Duodenal mucosa (tissue), 2 donors: ENCODE data around the gene TANGO6.

ENCODE experiments used
- H3K27ac ChIP-seq: one replicate; pipeline ENCODE4 v1.7.0; 2013; ENCODE audit warnings: low read depth, low read length
- H3K27me3 ChIP-seq, 2 donors: one replicate each; pipeline ENCODE4 v1.7.0; 2013; ENCODE audit warnings: low read length in 2 of 2, control low read depth in 1 of 2; ENCODE audit not compliant: insufficient read depth in 2 of 2, control insufficient read depth in 1 of 2
- H3K36me3 ChIP-seq, 2 donors: one replicate each; pipeline ENCODE4 v1.7.0; 2013; ENCODE audit warnings: low read length in 2 of 2, control low read depth in 1 of 2; ENCODE audit not compliant: insufficient read depth in 2 of 2, control insufficient read depth in 1 of 2
- H3K4me1 ChIP-seq, 2 donors: one replicate each; pipeline ENCODE4 v1.7.0; 2013; ENCODE audit warnings: low read length in 2 of 2, control low read depth in 1 of 2; ENCODE audit not compliant: insufficient read depth in 2 of 2, control insufficient read depth in 1 of 2
- H3K4me3 ChIP-seq, 2 donors: one replicate each; pipeline ENCODE4 v1.7.0; 2013; ENCODE audit warnings: low read length in 2 of 2, low read depth in 1 of 2
- H3K9ac ChIP-seq, 2 donors: one replicate each; pipeline ENCODE4 v1.7.0; 2013; ENCODE audit warnings: low read length in 2 of 2, low read depth in 1 of 2
- H3K9me3 ChIP-seq, 2 donors: one replicate each; pipeline ENCODE4 v1.7.0; 2013; ENCODE audit warnings: low read length in 2 of 2, control low read depth in 1 of 2; ENCODE audit not compliant: control insufficient read depth in 1 of 2

The TANGO6 gene

GRCh38 chr16:69029121-69029520 is 185.8 kb downstream of the TANGO6 start:
- no peak overlapping the region for H3K27ac ChIP-seq
- H3K9me3 ChIP-seq: no peaks in the 10 kb centered on the region
- H3K9ac ChIP-seq: no peak overlapping the region
- H3K4me1 ChIP-seq: peaks cover 4% of the 10 kb centered on the region in 2 donors
- H3K27me3 ChIP-seq: no peaks in the 10 kb centered on the region
- peaks cover 0 to 5% of the 10 kb centered on the region in 2 donors for H3K36me3 ChIP-seq
- no peak overlapping the region for H3K4me3 ChIP-seq

GRCh38 chr16:69031877-69032301 is 188.6 kb downstream of the TANGO6 start:
- H3K9me3 ChIP-seq: no peaks in the 10 kb centered on the region
- H3K36me3 ChIP-seq: peaks cover 0 to 4% of the 10 kb centered on the region in 2 donors
- no peak overlapping the region for H3K27ac ChIP-seq
- H3K4me1 ChIP-seq: peaks cover 4% of the 10 kb centered on the region in 2 donors
- no peak overlapping the region for H3K4me3 ChIP-seq
- no peaks in the 10 kb centered on the region for H3K27me3 ChIP-seq
- no peak overlapping the region for H3K9ac ChIP-seq

- Histone ChIP-seq H3K9ac (no peak overlapping the region), H3K9me3 (no peaks in the 10 kb centered on the region), H3K36me3 (peaks cover 0 to 4% of the 10 kb centered on the region in 2 donors), H3K4me3 (no peak overlapping the region), H3K4me1 (peaks cover 4% of the 10 kb centered on the region in 2 donors), H3K27ac (no peak overlapping the region), H3K27me3 (no peaks in the 10 kb centered on the region)
Measured at GRCh38 chr16:69033151-69033949, 190.0 kb downstream of the TANGO6 start.

- H3K4me3 ChIP-seq: no peak overlapping the region
- H3K9me3 ChIP-seq: no peaks in the 10 kb centered on the region
- peaks cover 0 to 4% of the 10 kb centered on the region in 2 donors for H3K36me3 ChIP-seq
- H3K27ac ChIP-seq: no peak overlapping the region
- H3K4me1 ChIP-seq: peaks cover 8 to 13% of the 10 kb centered on the region in 2 donors
- no peak overlapping the region for H3K9ac ChIP-seq
- H3K27me3 ChIP-seq: no peaks in the 10 kb centered on the region
Measured at GRCh38 chr16:69035375-69035774, 192.0 kb downstream of the TANGO6 start.

GRCh38 chr16:69036399-69037091 is 193.2 kb downstream of the TANGO6 start:
- Histone ChIP-seq H3K27me3 (no peaks in the 10 kb centered on the region), H3K9ac (no peak overlapping the region), H3K4me3 (no peak overlapping the region), H3K9me3 (no peaks in the 10 kb centered on the region), H3K4me1 (peaks cover 8 to 13% of the 10 kb centered on the region in 2 donors), H3K27ac (no peak overlapping the region), H3K36me3 (peaks cover 3 to 7% of the 10 kb centered on the region in 2 donors)

- Histone ChIP-seq H3K27ac (no peak overlapping the region), H3K9me3 (peaks cover 0 to 6% of the 10 kb centered on the region in 2 donors), H3K27me3 (no peaks in the 10 kb centered on the region)
Measured at GRCh38 chr16:69037373-69038160, 194.2 kb downstream of the TANGO6 start.

GRCh38 chr16:69039333-69039941 is 196.1 kb downstream of the TANGO6 start:
- H3K4me1 ChIP-seq: peaks cover 4 to 12% of the 10 kb centered on the region in 2 donors
- no peak overlapping the region for H3K27ac ChIP-seq
- no peak overlapping the region for H3K9ac ChIP-seq
- no peak overlapping the region for H3K4me3 ChIP-seq
- H3K36me3 ChIP-seq: peaks cover 3 to 8% of the 10 kb centered on the region in 2 donors
- H3K27me3 ChIP-seq: no peaks in the 10 kb centered on the region
- peaks cover 0 to 6% of the 10 kb centered on the region in 2 donors for H3K9me3 ChIP-seq

More at GRCh38 chr16:69037373-69038160, 194.2 kb downstream of the TANGO6 start:
- peaks cover 4 to 12% of the 10 kb centered on the region in 2 donors for H3K4me1 ChIP-seq
- no peak overlapping the region for H3K4me3 ChIP-seq
- peaks cover 7 to 8% of the 10 kb centered on the region in 2 donors for H3K36me3 ChIP-seq
- no peak overlapping the region for H3K9ac ChIP-seq

- peaks cover 3 to 8% of the 10 kb centered on the region in 2 donors for H3K36me3 ChIP-seq
- H3K4me1 ChIP-seq: peaks cover 4 to 12% of the 10 kb centered on the region in 2 donors
Measured at GRCh38 chr16:69040144-69040909, 197.0 kb downstream of the TANGO6 start.

More at GRCh38 chr16:69040144-69040909, 197.0 kb downstream of the TANGO6 start:
- H3K4me3 ChIP-seq: no peak overlapping the region
- no peaks in the 10 kb centered on the region for H3K27me3 ChIP-seq
- H3K9me3 ChIP-seq: peaks cover 0 to 6% of the 10 kb centered on the region in 2 donors
- no peak overlapping the region for H3K9ac ChIP-seq
- no peak overlapping the region for H3K27ac ChIP-seq
